HEK293 (cell line): Measurements from ENCODE around the gene GALR2.
A peak's percentile ranks its signal among the peaks of the same experiment; 100 is the strongest.

ENCODE experiments used
- CTCF ChIA-PET: fragments of 350-600 bp; formaldehyde crosslinking; extraction: SDS; loops from one replicate; lab custom pipeline; 2021; ENCODE audit warnings: antibody characterized with exemption; lab: Yijun Ruan, JAX
- POLR2A ChIA-PET: fragments of 300-600 bp; formaldehyde crosslinking; extraction: SDS; loops from one replicate; lab custom pipeline; 2020; ENCODE audit warnings: antibody characterized with exemption, inconsistent platforms; lab: Yijun Ruan, JAX
- H3K27ac ChIP-seq: fragments of 200-500 bp; sonication (Bioruptor generic); 2 replicates; pipeline ENCODE4 v1.5.1; 2014; ENCODE audit warnings: low read depth, low read length, control low read depth, inconsistent platforms; ENCODE audit errors: extremely low read depth
- H3K36me3 ChIP-seq, 2 experiments: fragments of 200-500 bp in 1 of 2; sonication (Bioruptor generic) in 1 of 2; 1 replicate in 1 of 2; 2 replicates in 1 of 2; pipeline ENCODE4 v1.5.1; 2014 to 2017; ENCODE audit warnings: inconsistent platforms in 2 of 2, low read length in 2 of 2; ENCODE audit not compliant: control insufficient read depth in 2 of 2, insufficient read depth in 1 of 2
- H3K4me1 ChIP-seq: fragments of 200-500 bp; sonication (Bioruptor generic); 2 replicates; pipeline ENCODE4 v1.5.1; 2014; ENCODE audit warnings: mild to moderate bottlenecking, low read length, inconsistent platforms; ENCODE audit not compliant: control insufficient read depth, insufficient read depth
- H3K4me3 ChIP-seq: 2 replicates; pipeline ENCODE4 v1.5.1; 2011; ENCODE audit warnings: low read depth, mild to moderate bottlenecking, control low read depth, low read length, moderate library complexity
- H3K9me3 ChIP-seq: fragments of 200-500 bp; sonication (Bioruptor generic); 2 replicates; pipeline ENCODE4 v1.5.1; 2014; ENCODE audit warnings: low read depth, low read length, inconsistent platforms; ENCODE audit not compliant: control insufficient read depth, insufficient read depth
- BCL11A ChIP-seq: fragments of 450-650 bp; formaldehyde crosslinking; IDR thresholded peaks from 2 replicates; pipeline ENCODE4 v1.5.1; 2016; ENCODE audit warnings: low read depth, missing biosample characterization, missing genetic modification characterization
- EGR2 ChIP-seq: fragments of 450-650 bp; formaldehyde crosslinking; IDR thresholded peaks from 2 replicates; pipeline ENCODE4 v1.5.1; 2016; ENCODE audit warnings: low read depth, missing biosample characterization, missing genetic modification characterization
- GLIS1 ChIP-seq: fragments of 450-650 bp; formaldehyde crosslinking; IDR thresholded peaks from 2 replicates; pipeline ENCODE4 v1.5.1; 2016; ENCODE audit warnings: missing biosample characterization, missing genetic modification characterization
- KLF1 ChIP-seq: fragments of 450-650 bp; formaldehyde crosslinking; IDR thresholded peaks from 2 replicates; pipeline ENCODE4 v1.5.1; 2016; ENCODE audit warnings: missing biosample characterization, missing genetic modification characterization
- KLF7 ChIP-seq: fragments of 450-650 bp; formaldehyde crosslinking; IDR thresholded peaks from 2 replicates; pipeline ENCODE4 v1.5.1; 2016; ENCODE audit warnings: missing biosample characterization, missing genetic modification characterization, borderline replicate concordance
- YY1 ChIP-seq: fragments of 450-650 bp; formaldehyde crosslinking; IDR thresholded peaks from 2 replicates; pipeline ENCODE4 v1.5.1; 2018; ENCODE audit warnings: missing biosample characterization, missing genetic modification characterization
- ZFHX2 ChIP-seq: fragments of 450-650 bp; formaldehyde crosslinking; conservative IDR thresholded peaks from 2 replicates; pipeline ENCODE4 v1.5.1; 2016; ENCODE audit warnings: missing biosample characterization, missing genetic modification characterization
- ZFP3 ChIP-seq: fragments of 450-650 bp; formaldehyde crosslinking; IDR thresholded peaks from 2 replicates; pipeline ENCODE4 v1.5.1; 2016; ENCODE audit warnings: low read depth, missing biosample characterization, missing genetic modification characterization
- ZNF121 ChIP-seq: fragments of 450-650 bp; formaldehyde crosslinking; IDR thresholded peaks from 2 replicates; pipeline ENCODE4 v1.5.1; 2016; ENCODE audit warnings: missing biosample characterization, missing genetic modification characterization
- ZNF140 ChIP-seq: fragments of 450-650 bp; formaldehyde crosslinking; IDR thresholded peaks from 2 replicates; pipeline ENCODE4 v1.5.1; 2016; ENCODE audit warnings: missing biosample characterization, missing genetic modification characterization
- ZNF157 ChIP-seq: fragments of 450-650 bp; formaldehyde crosslinking; IDR thresholded peaks from 2 replicates; pipeline ENCODE4 v1.5.1; 2016; ENCODE audit warnings: missing biosample characterization, missing genetic modification characterization
- ZNF169 ChIP-seq: fragments of 450-650 bp; formaldehyde crosslinking; IDR thresholded peaks from 2 replicates; pipeline ENCODE4 v1.5.1; 2016; ENCODE audit warnings: missing biosample characterization, missing genetic modification characterization
- ZNF175 ChIP-seq: fragments of 450-650 bp; formaldehyde crosslinking; IDR thresholded peaks from 2 replicates; pipeline ENCODE4 v1.5.1; 2016; ENCODE audit warnings: missing biosample characterization, missing genetic modification characterization
- ZNF19 ChIP-seq: fragments of 450-650 bp; formaldehyde crosslinking; IDR thresholded peaks from 2 replicates; pipeline ENCODE4; 2016; ENCODE audit warnings: missing biosample characterization, missing genetic modification characterization, low read depth
- ZNF2 ChIP-seq: fragments of 450-650 bp; formaldehyde crosslinking; IDR thresholded peaks from 2 replicates; pipeline ENCODE4 v1.5.1; 2016; ENCODE audit warnings: missing biosample characterization, missing genetic modification characterization
- ZNF214 ChIP-seq: fragments of 450-650 bp; formaldehyde crosslinking; IDR thresholded peaks from 2 replicates; pipeline ENCODE4 v1.5.1; 2017; ENCODE audit warnings: missing biosample characterization, mild to moderate bottlenecking, missing genetic modification characterization, borderline replicate concordance
- ZNF292 ChIP-seq: fragments of 450-650 bp; formaldehyde crosslinking; IDR thresholded peaks from 2 replicates; pipeline ENCODE4 v1.5.1; 2016; ENCODE audit warnings: low read depth, missing biosample characterization, missing genetic modification characterization, borderline replicate concordance
- ZNF404 ChIP-seq: fragments of 450-650 bp; formaldehyde crosslinking; IDR thresholded peaks from 2 replicates; pipeline ENCODE4 v1.5.1; 2017; ENCODE audit warnings: missing biosample characterization, missing genetic modification characterization
- ZNF426 ChIP-seq: fragments of 450-650 bp; formaldehyde crosslinking; IDR thresholded peaks from 2 replicates; pipeline ENCODE4 v1.5.1; 2017; ENCODE audit warnings: missing biosample characterization, missing genetic modification characterization, mild to moderate bottlenecking, inconsistent platforms, moderate library complexity
- ZNF433 ChIP-seq: fragments of 450-650 bp; formaldehyde crosslinking; IDR thresholded peaks from 2 replicates; pipeline ENCODE4 v1.5.1; 2016; ENCODE audit warnings: missing biosample characterization, missing genetic modification characterization, low read depth
- ZNF514 ChIP-seq: fragments of 450-650 bp; formaldehyde crosslinking; IDR thresholded peaks from 2 replicates; pipeline ENCODE4 v1.5.1; 2016; ENCODE audit warnings: missing biosample characterization, missing genetic modification characterization
- ZNF558 ChIP-seq: fragments of 450-650 bp; formaldehyde crosslinking; IDR thresholded peaks from 2 replicates; pipeline ENCODE4 v1.5.1; 2016; ENCODE audit warnings: missing biosample characterization, missing genetic modification characterization
- ZNF596 ChIP-seq: fragments of 450-650 bp; IDR thresholded peaks from 2 replicates; pipeline ENCODE4 v1.5.0; 2018; ENCODE audit warnings: missing biosample characterization, mild to moderate bottlenecking, missing genetic modification characterization, moderate library complexity
- ZNF664 ChIP-seq: fragments of 450-650 bp; formaldehyde crosslinking; IDR thresholded peaks from 2 replicates; pipeline ENCODE4 v1.5.1; 2016; ENCODE audit warnings: missing biosample characterization, missing genetic modification characterization
- ZNF670 ChIP-seq: fragments of 450-650 bp; formaldehyde crosslinking; IDR thresholded peaks from 2 replicates; pipeline ENCODE4 v1.5.1; 2016; ENCODE audit warnings: missing biosample characterization, missing genetic modification characterization, low read depth
- ZNF785 ChIP-seq: fragments of 450-650 bp; formaldehyde crosslinking; IDR thresholded peaks from 2 replicates; pipeline ENCODE4 v1.5.1; 2016; ENCODE audit warnings: missing biosample characterization, missing genetic modification characterization
- ZNF791 ChIP-seq: fragments of 450-650 bp; formaldehyde crosslinking; IDR thresholded peaks from 2 replicates; pipeline ENCODE4 v1.5.1; 2016; ENCODE audit warnings: missing biosample characterization, missing genetic modification characterization
- TF ChIP-seq, protein P1 (sequence below): fragments of 450-650 bp; IDR thresholded peaks from 2 replicates; pipeline ENCODE4 v1.5.1; 2018; ENCODE audit warnings: missing biosample characterization, missing genetic modification characterization
- TF ChIP-seq, protein P2 (sequence below): fragments of 450-650 bp; IDR thresholded peaks from 2 replicates; pipeline ENCODE4 v1.5.1; 2018; ENCODE audit warnings: missing biosample characterization, mild to moderate bottlenecking, missing genetic modification characterization
- TF ChIP-seq, protein P3 (sequence below): fragments of 450-650 bp; formaldehyde crosslinking; IDR thresholded peaks from 2 replicates; pipeline ENCODE4 v1.5.1; 2016; ENCODE audit warnings: missing biosample characterization, missing genetic modification characterization
- TF ChIP-seq, protein P4 (sequence below): fragments of 450-650 bp; formaldehyde crosslinking; IDR thresholded peaks from 2 replicates; pipeline ENCODE4 v1.5.1; 2017; ENCODE audit warnings: missing biosample characterization, missing genetic modification characterization

The GALR2 gene

DNA sequence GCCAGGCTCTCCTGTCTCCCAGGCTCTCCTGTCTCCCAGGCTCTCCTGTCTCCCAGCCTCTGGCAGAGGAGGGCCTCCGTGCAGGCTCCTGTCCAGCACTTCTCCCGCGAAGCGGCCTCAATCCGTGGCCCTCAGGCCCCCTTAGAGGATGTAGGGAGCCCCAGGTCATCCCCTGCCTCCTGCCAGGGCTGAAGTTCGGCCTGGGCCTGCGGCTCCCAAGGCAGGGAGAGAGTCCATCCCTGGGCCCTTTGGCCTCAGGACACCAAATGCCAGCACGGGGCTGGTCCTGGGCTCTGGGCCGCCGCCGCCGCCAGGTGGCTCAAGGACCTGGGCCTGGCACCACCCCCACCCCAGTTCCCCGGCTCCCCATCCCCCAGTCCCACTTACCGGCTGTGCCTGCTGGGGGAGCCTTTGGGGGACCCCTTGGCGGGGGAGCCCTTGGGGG is 47.8 kb upstream of the GALR2 start (continued):
- TF ChIP-seq ZNF558 (tag by site-specific recombination) (no peak), ZNF670 (tag by site-specific recombination) (no peak), ZNF121 (tag by site-specific recombination) (no peak)

DNA sequence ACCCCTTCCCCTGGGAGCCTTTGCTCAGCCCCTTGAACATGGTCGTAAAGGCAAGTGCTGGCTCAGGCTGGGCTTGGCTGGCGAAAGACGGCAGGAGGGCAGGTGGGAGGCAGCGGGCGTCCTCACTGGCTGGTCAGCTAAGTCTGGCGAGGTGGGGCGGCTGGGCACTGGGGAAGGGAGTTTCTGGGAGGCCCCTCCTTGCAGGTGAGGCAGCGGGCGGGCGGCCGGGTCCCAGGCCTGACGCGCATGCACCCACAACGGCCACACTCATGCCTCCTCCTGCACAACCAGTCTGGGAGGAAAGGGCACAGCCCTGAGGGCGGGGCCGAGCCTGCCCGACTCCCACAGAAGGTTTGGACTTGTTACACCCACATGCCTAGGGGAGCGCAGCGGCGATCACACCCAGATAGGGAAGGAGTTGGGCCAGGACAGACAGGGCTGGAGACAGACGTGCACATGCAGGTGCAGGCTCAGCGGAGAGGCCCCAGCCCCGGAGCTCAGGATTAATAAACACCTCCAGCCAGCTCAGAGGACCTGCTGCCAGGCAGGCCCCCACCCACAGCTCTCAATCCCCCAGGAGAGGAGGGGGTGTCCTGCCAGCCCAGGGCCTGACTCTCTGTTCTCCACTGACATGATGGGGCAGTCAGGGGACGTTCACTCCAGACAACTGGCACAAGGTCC is 47.3 kb upstream of the GALR2 start, which contains the start of gene EVPL:
TSS of gene EVPL (minus strand) at position 148 of the 681 bp plus-strand sequence. CDS start at position 40, 108 bp downstream.
- POLR2A ChIA-PET = interaction anchor here (0.7 kb wide), 1 partner anchor 22 kb away, joined by 3 read pairs; no protein-coding TSS in a partner anchor
- H3K36me3 ChIP-seq = no peaks in the 10 kb centered on the region; a peak in 1 of 3 replicates
- H3K9me3 ChIP-seq = no peaks in the 10 kb centered on the region
- CTCF ChIA-PET = interaction anchor here (0.6 to 0.7 kb wide), 2 partner anchors 13 to 76 kb away, joined by 4 to 6 read pairs; no protein-coding TSS in a partner anchor
- no peak within 1 kb of the TSS for H3K4me3 ChIP-seq
- no peak within 1 kb of the TSS for H3K27ac ChIP-seq
- peaks cover 12% of the 10 kb centered on the region for H3K4me1 ChIP-seq
- TF ChIP-seq ZNF169 (tag by site-specific recombination) (no peak), ZNF140 (tag by site-specific recombination) (no peak), ZNF157 (tag by site-specific recombination) (no peak), ZFP3 (tag by site-specific recombination) (no peak), ZNF514 (tag by site-specific recombination) (no peak), GLIS1 (tag by site-specific recombination) (no peak), EGR2 (tag by site-specific recombination) (peak; percentile 70), KLF1 (peak; percentile 86), ZNF19 (tag by site-specific recombination) (no peak), ZNF426 (tag by site-specific recombination) (no peak), ZNF2 (no peak), ZNF292 (tag by site-specific recombination) (no peak), ZFHX2 (tag by site-specific recombination) (peak; percentile 59), ZNF214 (no peak), BCL11A (tag by site-specific recombination) (no peak), YY1 (tag by site-specific recombination) (no peak), ZNF404 (tag by site-specific recombination) (no peak), ZNF433 (tag by site-specific recombination) (no peak), KLF7 (tag by site-specific recombination) (no peak), ZNF175 (tag by site-specific recombination) (no peak), ZNF791 (tag by site-specific recombination) (no peak), ZNF785 (tag by site-specific recombination) (no peak), ZNF664 (tag by site-specific recombination) (no peak), ZNF596 (tag by site-specific recombination) (no peak)
- TF ChIP-seq, protein P1, sequence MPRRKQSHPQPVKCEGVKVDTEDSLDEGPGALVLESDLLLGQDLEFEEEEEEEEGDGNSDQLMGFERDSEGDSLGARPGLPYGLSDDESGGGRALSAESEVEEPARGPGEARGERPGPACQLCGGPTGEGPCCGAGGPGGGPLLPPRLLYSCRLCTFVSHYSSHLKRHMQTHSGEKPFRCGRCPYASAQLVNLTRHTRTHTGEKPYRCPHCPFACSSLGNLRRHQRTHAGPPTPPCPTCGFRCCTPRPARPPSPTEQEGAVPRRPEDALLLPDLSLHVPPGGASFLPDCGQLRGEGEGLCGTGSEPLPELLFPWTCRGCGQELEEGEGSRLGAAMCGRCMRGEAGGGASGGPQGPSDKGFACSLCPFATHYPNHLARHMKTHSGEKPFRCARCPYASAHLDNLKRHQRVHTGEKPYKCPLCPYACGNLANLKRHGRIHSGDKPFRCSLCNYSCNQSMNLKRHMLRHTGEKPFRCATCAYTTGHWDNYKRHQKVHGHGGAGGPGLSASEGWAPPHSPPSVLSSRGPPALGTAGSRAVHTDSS (tag by site-specific recombination) = no peak
- TF ChIP-seq, protein P2, sequence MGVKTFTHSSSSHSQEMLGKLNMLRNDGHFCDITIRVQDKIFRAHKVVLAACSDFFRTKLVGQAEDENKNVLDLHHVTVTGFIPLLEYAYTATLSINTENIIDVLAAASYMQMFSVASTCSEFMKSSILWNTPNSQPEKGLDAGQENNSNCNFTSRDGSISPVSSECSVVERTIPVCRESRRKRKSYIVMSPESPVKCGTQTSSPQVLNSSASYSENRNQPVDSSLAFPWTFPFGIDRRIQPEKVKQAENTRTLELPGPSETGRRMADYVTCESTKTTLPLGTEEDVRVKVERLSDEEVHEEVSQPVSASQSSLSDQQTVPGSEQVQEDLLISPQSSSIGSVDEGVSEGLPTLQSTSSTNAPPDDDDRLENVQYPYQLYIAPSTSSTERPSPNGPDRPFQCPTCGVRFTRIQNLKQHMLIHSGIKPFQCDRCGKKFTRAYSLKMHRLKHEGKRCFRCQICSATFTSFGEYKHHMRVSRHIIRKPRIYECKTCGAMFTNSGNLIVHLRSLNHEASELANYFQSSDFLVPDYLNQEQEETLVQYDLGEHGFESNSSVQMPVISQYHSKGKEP (tag by site-specific recombination) = no peak
- TF ChIP-seq, protein P3, sequence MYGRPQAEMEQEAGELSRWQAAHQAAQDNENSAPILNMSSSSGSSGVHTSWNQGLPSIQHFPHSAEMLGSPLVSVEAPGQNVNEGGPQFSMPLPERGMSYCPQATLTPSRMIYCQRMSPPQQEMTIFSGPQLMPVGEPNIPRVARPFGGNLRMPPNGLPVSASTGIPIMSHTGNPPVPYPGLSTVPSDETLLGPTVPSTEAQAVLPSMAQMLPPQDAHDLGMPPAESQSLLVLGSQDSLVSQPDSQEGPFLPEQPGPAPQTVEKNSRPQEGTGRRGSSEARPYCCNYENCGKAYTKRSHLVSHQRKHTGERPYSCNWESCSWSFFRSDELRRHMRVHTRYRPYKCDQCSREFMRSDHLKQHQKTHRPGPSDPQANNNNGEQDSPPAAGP (tag by site-specific recombination) = peak; percentile 49; the same call in 1 of the 2 replicates
- TF ChIP-seq, protein P4, sequence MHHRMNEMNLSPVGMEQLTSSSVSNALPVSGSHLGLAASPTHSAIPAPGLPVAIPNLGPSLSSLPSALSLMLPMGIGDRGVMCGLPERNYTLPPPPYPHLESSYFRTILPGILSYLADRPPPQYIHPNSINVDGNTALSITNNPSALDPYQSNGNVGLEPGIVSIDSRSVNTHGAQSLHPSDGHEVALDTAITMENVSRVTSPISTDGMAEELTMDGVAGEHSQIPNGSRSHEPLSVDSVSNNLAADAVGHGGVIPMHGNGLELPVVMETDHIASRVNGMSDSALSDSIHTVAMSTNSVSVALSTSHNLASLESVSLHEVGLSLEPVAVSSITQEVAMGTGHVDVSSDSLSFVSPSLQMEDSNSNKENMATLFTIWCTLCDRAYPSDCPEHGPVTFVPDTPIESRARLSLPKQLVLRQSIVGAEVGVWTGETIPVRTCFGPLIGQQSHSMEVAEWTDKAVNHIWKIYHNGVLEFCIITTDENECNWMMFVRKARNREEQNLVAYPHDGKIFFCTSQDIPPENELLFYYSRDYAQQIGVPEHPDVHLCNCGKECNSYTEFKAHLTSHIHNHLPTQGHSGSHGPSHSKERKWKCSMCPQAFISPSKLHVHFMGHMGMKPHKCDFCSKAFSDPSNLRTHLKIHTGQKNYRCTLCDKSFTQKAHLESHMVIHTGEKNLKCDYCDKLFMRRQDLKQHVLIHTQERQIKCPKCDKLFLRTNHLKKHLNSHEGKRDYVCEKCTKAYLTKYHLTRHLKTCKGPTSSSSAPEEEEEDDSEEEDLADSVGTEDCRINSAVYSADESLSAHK (tag by site-specific recombination) = no peak
